IPS-18c (cell line): ENCODE results near the gene GPR37L1.
"Not testable (repeated sequence)": the region's sequence is repeated elsewhere in the genome, so short reads cannot be mapped to it uniquely, and the experiment has no call there.

Source experiments
- H3K4me3 ChIP-seq: 2 replicates; pipeline ENCODE4 v1.7.0; 2013; ENCODE audit warnings: low read depth, mild to moderate bottlenecking, low read length, moderate library complexity; ENCODE audit not compliant: insufficient read depth
- H3K9me3 ChIP-seq: one replicate; pipeline ENCODE4 v1.6.1; 2013; ENCODE audit warnings: mild to moderate bottlenecking, low read length, moderate library complexity; ENCODE audit not compliant: control insufficient read depth, insufficient read depth

GPR37L1 gene

GRCh38 chr1:202105571-202106339, 17.0 kb upstream of the GPR37L1 start:
- no peak overlapping the region for H3K4me3 ChIP-seq
- H3K9me3 ChIP-seq: no peaks in the 10 kb centered on the region

- Histone ChIP-seq H3K4me3 (no peak overlapping the region), H3K9me3 (no peaks in the 10 kb centered on the region)
Measured at GRCh38 chr1:202106340-202107254, 16.1 kb upstream of the GPR37L1 start.

- Histone ChIP-seq H3K9me3 (no peaks in the 10 kb centered on the region), H3K4me3 (no peak overlapping the region)
Measured at GRCh38 chr1:202107321-202107761, 15.4 kb upstream of the GPR37L1 start.

- no peaks in the 10 kb centered on the region for H3K9me3 ChIP-seq
Measured at GRCh38 chr1:202107801-202108731, 14.7 kb upstream of the GPR37L1 start.

GRCh38 chr1:202110977-202111376, 11.7 kb upstream of the GPR37L1 start:
- Histone ChIP-seq H3K4me3 (no peak overlapping the region), H3K9me3 (no peaks in the 10 kb centered on the region)

More at GRCh38 chr1:202107801-202108731, 14.7 kb upstream of the GPR37L1 start:
- H3K4me3 ChIP-seq: no peak overlapping the region

- H3K4me3 ChIP-seq, H3K9me3 ChIP-seq: not testable (repeated sequence)
Measured at GRCh38 chr1:202111589-202111988, 11.1 kb upstream of the GPR37L1 start.

GRCh38 chr1:202112859-202113689, 9.6 kb upstream of the GPR37L1 start:
- H3K9me3 ChIP-seq: no peaks in the 10 kb centered on the region
- H3K4me3 ChIP-seq: no peak overlapping the region

GRCh38 chr1:202113690-202114300, 8.9 kb upstream of the GPR37L1 start:
- no peaks in the 10 kb centered on the region for H3K9me3 ChIP-seq
- no peak overlapping the region for H3K4me3 ChIP-seq

- Histone ChIP-seq H3K9me3 (no peaks in the 10 kb centered on the region), H3K4me3 (no peak overlapping the region)
Measured at GRCh38 chr1:202116287-202116686, 6.4 kb upstream of the GPR37L1 start.

GRCh38 chr1:202117898-202118371, 4.8 kb upstream of the GPR37L1 start:
- H3K9me3 ChIP-seq: no peaks in the 10 kb centered on the region

GRCh38 chr1:202121006-202121405, 1.7 kb upstream of the GPR37L1 start:
- H3K4me3 ChIP-seq: no peak overlapping the region
- H3K9me3 ChIP-seq: no peaks in the 10 kb centered on the region

More at GRCh38 chr1:202117898-202118371, 4.8 kb upstream of the GPR37L1 start:
- no peak overlapping the region for H3K4me3 ChIP-seq

- no peak overlapping the region for H3K4me3 ChIP-seq
- H3K9me3 ChIP-seq: no peaks in the 10 kb centered on the region
Measured at GRCh38 chr1:202123336-202123813, 658 bp downstream of the GPR37L1 start.

- H3K4me3 ChIP-seq: no peak overlapping the region
- no peaks in the 10 kb centered on the region for H3K9me3 ChIP-seq
Measured at GRCh38 chr1:202124142-202124541, 1.4 kb downstream of the GPR37L1 start.

- H3K9me3 ChIP-seq: no peaks in the 10 kb centered on the region
- H3K4me3 ChIP-seq: no peak overlapping the region
Measured at GRCh38 chr1:202125611-202126010, 2.9 kb downstream of the GPR37L1 start.

- H3K4me3 ChIP-seq: no peak overlapping the region
Measured at GRCh38 chr1:202126426-202126825, 3.7 kb downstream of the GPR37L1 start.

GRCh38 chr1:202127061-202127460, 4.3 kb downstream of the GPR37L1 start:
- H3K9me3 ChIP-seq: no peaks in the 10 kb centered on the region
- H3K4me3 ChIP-seq: no peak overlapping the region

More at GRCh38 chr1:202126426-202126825, 3.7 kb downstream of the GPR37L1 start:
- H3K9me3 ChIP-seq: no peaks in the 10 kb centered on the region
